Tibial nerve (tissue), 4 donors: ENCODE data around the gene PDE6D.

Experiments
- EP300 ChIP-seq, 2 donors: sonication (generic); formaldehyde crosslinking; IDR thresholded peaks; one replicate each; pipeline ENCODE4 v1.6.1; 2017; ENCODE audit warnings: antibody characterized with exemption in 2 of 2, mild to moderate bottlenecking in 1 of 2
- POLR2A ChIP-seq, 2 donors: fragments of 450-650 bp; IDR thresholded peaks; one replicate each; pipeline ENCODE4 v1.6.1; 2017; ENCODE audit warnings: antibody characterized with exemption in 2 of 2, mild to moderate bottlenecking in 2 of 2, moderate library complexity in 2 of 2
- TF ChIP-seq, protein P1 (sequence below), 5 experiments: fragments of 200-600 bp in 3 of 5; fragments of 450-650 bp in 2 of 5; sonication (generic) in 3 of 5; IDR thresholded peaks; one replicate each; pipeline ENCODE4 v1.5.1; 2016 to 2019; ENCODE audit warnings: antibody characterized with exemption in 5 of 5, mild to moderate bottlenecking in 3 of 5, moderate library complexity in 2 of 5

DNA sequence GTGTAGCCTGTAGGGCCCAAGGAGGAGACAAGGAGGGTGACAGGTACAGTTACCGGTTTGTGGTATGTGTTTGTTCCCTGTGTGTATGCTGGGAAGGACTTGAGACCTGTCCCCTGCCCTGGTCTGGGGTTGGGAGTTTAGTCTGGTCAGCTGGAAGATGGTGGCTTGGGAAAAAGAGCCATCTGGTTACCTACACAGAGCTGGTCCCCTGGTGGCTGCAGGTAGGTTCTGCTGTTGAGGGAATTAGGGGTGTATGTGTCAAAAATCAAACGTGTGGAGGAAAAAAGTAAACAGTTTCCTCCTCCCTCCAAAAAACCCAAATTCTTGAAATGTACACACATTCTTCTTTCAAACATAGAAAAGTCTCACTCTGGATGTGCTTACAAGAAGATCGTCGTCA, 48.5 kb downstream of the PDE6D start:
- TF ChIP-seq, protein P1, sequence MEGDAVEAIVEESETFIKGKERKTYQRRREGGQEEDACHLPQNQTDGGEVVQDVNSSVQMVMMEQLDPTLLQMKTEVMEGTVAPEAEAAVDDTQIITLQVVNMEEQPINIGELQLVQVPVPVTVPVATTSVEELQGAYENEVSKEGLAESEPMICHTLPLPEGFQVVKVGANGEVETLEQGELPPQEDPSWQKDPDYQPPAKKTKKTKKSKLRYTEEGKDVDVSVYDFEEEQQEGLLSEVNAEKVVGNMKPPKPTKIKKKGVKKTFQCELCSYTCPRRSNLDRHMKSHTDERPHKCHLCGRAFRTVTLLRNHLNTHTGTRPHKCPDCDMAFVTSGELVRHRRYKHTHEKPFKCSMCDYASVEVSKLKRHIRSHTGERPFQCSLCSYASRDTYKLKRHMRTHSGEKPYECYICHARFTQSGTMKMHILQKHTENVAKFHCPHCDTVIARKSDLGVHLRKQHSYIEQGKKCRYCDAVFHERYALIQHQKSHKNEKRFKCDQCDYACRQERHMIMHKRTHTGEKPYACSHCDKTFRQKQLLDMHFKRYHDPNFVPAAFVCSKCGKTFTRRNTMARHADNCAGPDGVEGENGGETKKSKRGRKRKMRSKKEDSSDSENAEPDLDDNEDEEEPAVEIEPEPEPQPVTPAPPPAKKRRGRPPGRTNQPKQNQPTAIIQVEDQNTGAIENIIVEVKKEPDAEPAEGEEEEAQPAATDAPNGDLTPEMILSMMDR (IDR thresholded peaks at IDR 0.05), result no peak
- TF ChIP-seq POLR2A (IDR thresholded peaks at IDR 0.05), result no peak
- TF ChIP-seq EP300 (IDR thresholded peaks at IDR 0.05), result no peak
